SIG-M5 treated with dmso at 0.1 percent for 504 hours (cell line): ENCODE results near the gene DIDO1.

Experiments
- DNase-seq: peaks from one replicate; lab custom pipeline; 2025; ENCODE audit not compliant: unreplicated experiment; lab: John Stamatoyannopoulos, UW

Gene DIDO1

GRCh38 chr20:62837790-62838127, 88.5 kb downstream of the DIDO1 start:
- peak; percentile 77 for DNase-seq

- DNase-seq: no peak
These were observed 89.3 kb downstream of the DIDO1 start for GRCh38 chr20:62836967-62837490.

- DNase-seq: no peak
These were observed 90.1 kb downstream of the DIDO1 start for GRCh38 chr20:62835931-62836861.

- no peak for DNase-seq
These were observed 91.2 kb downstream of the DIDO1 start for GRCh38 chr20:62834967-62835730.

- DNase-seq: peak; percentile 84
These were observed 93.3 kb downstream of the DIDO1 start for GRCh38 chr20:62832951-62833391.

- peak; percentile 90 for DNase-seq
These were observed 93.9 kb downstream of the DIDO1 start for GRCh38 chr20:62832212-62832922.

GRCh38 chr20:62831854-62832211, 94.5 kb downstream of the DIDO1 start:
- DNase-seq: no peak

GRCh38 chr20:62831361-62831788, 94.9 kb downstream of the DIDO1 start:
- no peak for DNase-seq

GRCh38 chr20:62830821-62831220, 95.5 kb downstream of the DIDO1 start:
- no peak for DNase-seq

- no peak for DNase-seq
These were observed 96.1 kb downstream of the DIDO1 start for GRCh38 chr20:62830251-62830650.

GRCh38 chr20:62829231-62830230, 96.8 kb downstream of the DIDO1 start:
- no peak for DNase-seq

GRCh38 chr20:62828511-62829230, 97.6 kb downstream of the DIDO1 start:
- no peak for DNase-seq

GRCh38 chr20:62828051-62828450, 98.3 kb downstream of the DIDO1 start:
- no peak for DNase-seq
